Measurements from ENCODE around the gene RAD21L1.

Gene RAD21L1

GRCh38 chr20:1225783-1226654, at the start of gene RAD21L1:
Gene RAD21L1 (plus strand): TSS chr20:1226044. CDS start chr20:1228454, 2,410 bp downstream.
- peak; percentile 49 for DNase-seq (ENCODE audit: low read depth)
- TF ChIP-seq MAX (IDR thresholded peaks at IDR 0.05; ENCODE audit: low read depth, low read length) (no peak), POLR2A (IDR thresholded peaks at IDR 0.05; ENCODE audit: extremely low read depth, insufficient read length) (no peak), MYC (IDR thresholded peaks at IDR 0.05; ENCODE audit: low read depth, low read length) (no peak), CTCF (IDR thresholded peaks at IDR 0.05; ENCODE audit: low read depth, low read length) (no peak)
- no peak within 1 kb of the TSS for H3K4me3 ChIP-seq (ENCODE audit: low read depth, low read length)

GRCh38 chr20:1177680-1178079, 48.2 kb upstream of the RAD21L1 start:
- TF ChIP-seq CTCF (IDR thresholded peaks at IDR 0.05; ENCODE audit: low read depth, low read length), result peak; percentile 6
- no peak for TF ChIP-seq MYC (IDR thresholded peaks at IDR 0.05; ENCODE audit: low read depth, low read length)
- no peak for DNase-seq (ENCODE audit: low read depth)

GRCh38 chr20:1178103-1178502, 47.7 kb upstream of the RAD21L1 start:
- H3K4me3 ChIP-seq (ENCODE audit: low read depth, low read length), result no peak overlapping the region
- TF ChIP-seq MYC (IDR thresholded peaks at IDR 0.05; ENCODE audit: low read depth, low read length) (no peak), MAX (IDR thresholded peaks at IDR 0.05; ENCODE audit: low read depth, low read length) (no peak), POLR2A (IDR thresholded peaks at IDR 0.05; ENCODE audit: extremely low read depth, insufficient read length) (no peak), CTCF (IDR thresholded peaks at IDR 0.05; ENCODE audit: low read depth, low read length) (no peak)
- no peak for DNase-seq (ENCODE audit: low read depth)

More at GRCh38 chr20:1177680-1178079, 48.2 kb upstream of the RAD21L1 start:
- H3K4me3 ChIP-seq (ENCODE audit: low read depth, low read length), result no peak overlapping the region

- H3K4me3 ChIP-seq (ENCODE audit: low read depth, low read length), result no peak overlapping the region
- no peak for TF ChIP-seq CTCF (IDR thresholded peaks at IDR 0.05; ENCODE audit: low read depth, low read length)
- DNase-seq (ENCODE audit: low read depth), result no peak
Observed at GRCh38 chr20:1178623-1179022, 47.2 kb upstream of the RAD21L1 start.

- DNase-seq (ENCODE audit: low read depth), result no peak
Observed at GRCh38 chr20:1180949-1181348, 44.9 kb upstream of the RAD21L1 start.

More at GRCh38 chr20:1180949-1181348, 44.9 kb upstream of the RAD21L1 start:
- H3K4me3 ChIP-seq (ENCODE audit: low read depth, low read length), result no peak overlapping the region
- TF ChIP-seq POLR2A (IDR thresholded peaks at IDR 0.05; ENCODE audit: extremely low read depth, insufficient read length) (no peak), MYC (IDR thresholded peaks at IDR 0.05; ENCODE audit: low read depth, low read length) (no peak), MAX (IDR thresholded peaks at IDR 0.05; ENCODE audit: low read depth, low read length) (no peak), CTCF (IDR thresholded peaks at IDR 0.05; ENCODE audit: low read depth, low read length) (no peak)
